COLO829 (cell line): ENCODE data around the gene PLEKHG4.

Source experiments
- DNase-seq: peaks from one replicate; pipeline ENCODE4 v3.0.0; 2012; ENCODE audit warnings: low spot score

Gene PLEKHG4

GRCh38 chr16:67264866-67265265 is 14.5 kb upstream of the PLEKHG4 start:
- no peak for DNase-seq

- DNase-seq = no peak
These were observed 13.5 kb upstream of the PLEKHG4 start for GRCh38 chr16:67265834-67266233.

DNA sequence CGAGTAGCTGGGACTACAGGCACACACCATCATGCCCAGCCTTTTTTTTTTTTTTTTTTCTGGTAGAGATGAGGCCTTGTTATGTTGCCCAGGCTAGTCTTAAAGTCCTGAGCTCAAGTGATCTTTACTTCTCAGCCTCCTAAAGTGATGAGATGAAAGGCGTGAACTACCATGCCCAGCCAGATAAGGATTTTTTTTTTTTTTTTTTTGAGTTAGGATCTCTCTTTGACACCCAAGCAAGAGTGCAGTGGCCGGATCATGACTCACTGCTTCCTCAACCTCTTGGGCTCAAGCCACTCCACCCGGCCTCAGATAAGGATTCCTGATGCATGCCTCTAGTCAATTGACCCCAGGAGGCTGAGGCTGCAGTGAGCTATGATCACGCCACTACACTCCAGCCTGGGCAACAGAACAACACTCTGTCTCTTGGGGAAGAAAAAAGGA is 11.2 kb upstream of the PLEKHG4 start:
- no peak for DNase-seq

DNA sequence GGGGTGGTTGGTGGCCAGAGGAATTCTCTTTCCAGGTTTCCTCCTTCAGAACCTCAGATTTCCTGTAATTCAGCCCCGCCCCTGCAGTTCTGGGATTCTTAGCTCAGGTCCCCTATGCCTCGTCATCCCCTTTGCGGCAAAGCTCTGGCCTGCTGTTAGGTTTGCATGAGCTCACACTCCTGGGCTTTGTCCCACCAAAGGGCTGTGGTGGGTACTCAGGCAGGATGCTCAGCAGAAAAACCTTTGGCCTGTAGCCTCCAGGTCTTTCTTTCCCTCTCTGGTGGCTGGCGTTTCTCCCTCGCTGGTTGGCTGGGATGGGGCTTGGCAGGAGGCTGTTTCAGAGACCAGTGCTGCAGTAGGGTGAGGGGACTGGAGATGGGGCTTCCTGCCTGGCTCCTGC is 9.6 kb upstream of the PLEKHG4 start:
- DNase-seq = no peak

GRCh38 chr16:67270931-67271338 is 8.4 kb upstream of the PLEKHG4 start:
- no peak for DNase-seq

- no peak for DNase-seq
These were observed 7.9 kb upstream of the PLEKHG4 start for GRCh38 chr16:67271446-67271845.

GRCh38 chr16:67275321-67275720 is 4.0 kb upstream of the PLEKHG4 start:
- no peak for DNase-seq

- DNase-seq = peak; percentile 21
These were observed 1.9 kb upstream of the PLEKHG4 start for GRCh38 chr16:67277294-67277998.

DNA sequence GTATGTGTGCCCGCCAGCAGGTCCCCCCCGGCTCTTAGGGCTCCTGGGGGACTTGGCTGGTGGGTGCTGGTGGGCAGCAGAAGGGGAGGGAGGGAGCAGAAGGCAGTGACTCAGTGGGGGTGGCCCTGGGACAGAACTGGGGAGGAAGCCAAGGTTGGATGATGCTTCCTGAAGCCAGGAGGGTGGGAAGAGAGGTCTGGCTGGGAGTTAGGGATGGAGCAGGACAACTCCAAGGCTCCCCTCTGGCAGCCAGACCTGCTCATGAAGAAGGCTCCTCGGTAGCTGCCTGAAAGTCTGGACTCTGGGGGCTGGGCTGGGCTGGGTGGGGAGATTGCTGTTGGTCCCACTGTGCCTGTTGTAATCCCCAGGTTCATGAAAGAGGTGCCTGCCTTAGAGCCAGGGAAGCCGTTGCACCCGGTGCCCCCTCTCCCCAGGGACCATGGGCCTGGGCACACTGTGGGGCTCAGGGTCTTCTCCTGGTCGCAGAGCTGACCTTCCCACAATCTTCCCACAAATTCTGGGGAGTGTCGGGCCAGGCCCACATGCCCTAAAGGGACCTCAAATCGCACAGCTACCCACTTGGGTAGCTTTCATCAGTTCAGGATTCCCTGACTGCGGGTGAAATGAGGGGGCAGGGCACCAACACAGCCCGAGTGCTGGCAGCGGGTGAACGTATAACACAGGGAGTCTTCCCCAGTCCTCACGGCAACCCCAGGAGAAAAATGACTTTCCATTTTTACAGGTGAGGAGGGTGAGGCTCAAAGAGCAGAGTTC is 1.1 kb upstream of the PLEKHG4 start:
- DNase-seq = no peak

GRCh38 chr16:67278773-67279295 is 498 bp upstream of the PLEKHG4 start:
- DNase-seq = peak; percentile 18

DNA sequence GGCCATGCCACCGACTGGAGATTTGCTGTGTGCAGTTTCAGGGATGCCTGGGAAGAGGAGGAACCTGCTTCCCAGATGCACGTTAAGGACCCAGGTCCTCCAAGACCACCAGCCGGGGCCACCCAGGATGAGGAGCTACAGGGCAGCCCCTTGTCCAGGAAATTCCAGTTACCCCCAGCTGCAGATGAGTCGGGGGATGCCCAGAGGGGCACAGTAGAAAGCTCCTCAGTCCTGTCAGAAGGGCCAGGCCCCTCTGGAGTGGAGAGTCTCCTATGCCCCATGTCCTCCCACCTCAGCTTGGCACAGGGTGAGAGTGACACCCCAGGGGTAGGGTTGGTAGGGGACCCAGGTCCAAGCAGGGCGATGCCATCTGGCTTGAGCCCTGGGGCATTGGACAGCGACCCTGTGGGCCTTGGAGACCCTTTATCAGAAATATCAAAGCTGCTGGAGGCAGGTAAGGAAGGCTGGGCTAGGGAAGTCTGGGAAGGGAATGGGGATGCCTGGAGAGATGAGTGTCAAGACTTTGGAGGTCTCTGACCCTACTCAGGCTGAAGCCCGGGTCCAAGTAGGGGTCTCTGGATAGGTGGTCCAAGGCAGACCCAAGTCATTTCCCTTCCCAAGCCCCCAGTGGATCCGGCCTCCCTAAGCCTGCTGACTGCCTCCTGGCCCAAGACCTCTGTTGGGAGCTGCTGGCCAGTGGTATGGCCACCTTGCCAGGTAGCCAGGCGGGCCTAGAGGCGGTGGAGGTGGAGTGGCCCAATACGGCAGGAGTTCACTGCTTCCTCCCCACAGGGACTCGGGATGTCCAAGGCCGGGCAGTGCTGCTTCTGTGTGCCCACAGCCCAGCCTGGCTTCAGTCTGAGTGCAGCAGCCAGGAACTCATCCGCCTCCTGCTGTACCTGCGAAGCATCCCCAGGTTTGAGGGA is 1.0 kb downstream of the PLEKHG4 start:
- no peak for DNase-seq

GRCh38 chr16:67281536-67282446 is 2.5 kb downstream of the PLEKHG4 start:
- no peak for DNase-seq

GRCh38 chr16:67282447-67282805 is 3.1 kb downstream of the PLEKHG4 start:
- DNase-seq = no peak

DNA sequence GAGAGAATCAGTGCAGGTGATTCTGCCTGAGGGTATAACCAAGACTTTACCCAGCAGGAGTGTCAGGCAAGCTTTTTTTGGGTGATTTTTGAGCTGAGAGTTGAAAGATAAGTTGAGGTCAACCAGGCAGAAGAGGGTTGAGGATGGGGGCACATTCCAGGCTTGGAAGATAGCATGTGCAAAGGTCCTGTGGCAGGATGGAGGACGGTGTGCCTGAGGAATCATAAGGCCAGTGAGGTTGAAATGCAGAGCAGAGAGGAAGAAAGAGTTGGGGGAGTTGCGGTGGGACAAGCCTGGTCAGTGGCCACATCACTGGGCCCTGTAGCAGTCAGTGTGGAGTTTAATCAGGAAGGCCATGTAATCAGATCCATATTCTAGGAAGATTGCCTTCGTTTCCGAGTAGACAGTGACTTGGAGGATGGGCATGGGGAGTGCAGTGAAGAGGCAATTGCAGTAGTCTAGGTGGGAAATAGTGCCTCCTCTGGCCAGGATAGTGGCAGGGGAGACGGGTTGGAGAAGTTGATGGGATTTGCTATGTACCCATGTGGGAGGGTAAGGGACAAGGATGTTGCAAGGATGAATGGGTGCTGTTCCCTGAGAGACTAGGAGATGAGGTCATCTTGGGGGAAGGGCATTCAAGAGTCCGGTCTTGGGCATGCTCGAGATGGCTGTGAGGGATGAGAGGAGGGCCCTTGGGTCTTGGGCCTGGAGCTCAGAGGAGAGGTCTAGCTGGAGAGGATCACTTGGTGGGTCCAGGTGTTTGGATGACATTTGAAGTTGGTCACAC is 3.9 kb downstream of the PLEKHG4 start:
- DNase-seq = no peak

- no peak for DNase-seq
These were observed 4.7 kb downstream of the PLEKHG4 start for GRCh38 chr16:67283826-67284555.

- DNase-seq = no peak
These were observed 5.6 kb downstream of the PLEKHG4 start for GRCh38 chr16:67284699-67285646.

GRCh38 chr16:67286441-67287235 is 7.3 kb downstream of the PLEKHG4 start:
- no peak for DNase-seq

DNA sequence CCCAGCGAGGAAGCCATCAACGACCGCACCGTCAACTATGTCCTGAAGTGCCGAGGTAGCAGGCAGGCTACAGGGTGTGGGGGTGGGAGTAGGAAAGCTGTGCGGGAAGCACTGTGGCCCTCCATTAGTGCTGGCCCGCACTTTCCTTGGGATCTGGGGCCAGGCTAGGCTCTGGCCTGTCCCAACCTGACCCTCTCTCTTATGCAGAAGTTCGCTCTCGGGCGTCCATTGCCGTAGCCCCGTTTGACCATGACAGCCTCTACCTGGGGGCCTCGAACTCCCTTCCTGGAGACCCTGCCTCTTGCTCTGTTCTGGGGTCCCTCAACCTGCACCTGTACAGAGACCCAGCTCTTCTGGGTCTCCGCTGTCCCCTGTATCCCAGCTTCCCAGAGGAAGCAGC is 8.6 kb downstream of the PLEKHG4 start:
- DNase-seq = no peak
